Ascending aorta (tissue), 2 donors: Measurements from ENCODE around the gene TNFAIP3. TPM values are rescaled to one million over a fixed set of nuclear protein-coding genes. Genes with fewer than 3 reads are reported as not detected.

Experiments
- DNase-seq, 2 donors: peaks; one replicate each; pipeline ENCODE4 v3.0.0-alpha.2; 2019; ENCODE audit warnings: low spot score in 2 of 2
- H3K27ac ChIP-seq, 2 donors: fragments of 200-600 bp; sonication (generic); one replicate each; pipeline ENCODE4 v1.5.1; 2016 to 2017; ENCODE audit warnings: mild to moderate bottlenecking in 1 of 2
- H3K27me3 ChIP-seq: fragments of 200-600 bp; sonication (generic); one replicate; pipeline ENCODE4 v1.5.1; 2017
- H3K36me3 ChIP-seq, 2 donors: fragments of 200-600 bp; sonication (generic); one replicate each; pipeline ENCODE4 v1.5.1; 2016
- H3K4me1 ChIP-seq, 2 donors: fragments of 200-600 bp; sonication (generic); one replicate each; pipeline ENCODE4 v1.5.1; 2016 to 2017; ENCODE audit warnings: mild to moderate bottlenecking in 1 of 2
- H3K4me3 ChIP-seq, 2 donors: fragments of 200-600 bp; sonication (generic); one replicate each; pipeline ENCODE4 v1.5.1; 2016 to 2017; ENCODE audit warnings: mild to moderate bottlenecking in 1 of 2
- H3K9me3 ChIP-seq, 2 donors: fragments of 200-600 bp; sonication (generic); one replicate each; pipeline ENCODE4 v1.5.1; 2016
- intact Hi-C: fragments of 100-400 bp; cut with DNase I; formaldehyde crosslinking; loops from one replicate; pipeline ENCODE4 v1.15.1; 2023
- total RNA-seq: library from RNA; depleted of rRNA; stranded (reverse); fragments of >200 nt; gene quantifications from one replicate; pipeline ENCODE4 v1.1.0, GENCODE V29; 2016
- TF ChIP-seq, protein P1 (sequence below), 3 experiments: fragments of 200-600 bp in 2 of 3; fragments of 450-650 bp in 1 of 3; sonication (generic) in 2 of 3; IDR thresholded peaks; one replicate each; pipeline ENCODE4 v1.5.1; 2016 to 2019; ENCODE audit warnings: antibody characterized with exemption in 3 of 3, mild to moderate bottlenecking in 1 of 3, moderate library complexity in 1 of 3

Gene TNFAIP3
- total RNA-seq, 1 donor from 2014 or later: 24.5 TPM

- DNase-seq: no peak
- Histone ChIP-seq H3K36me3 (peaks cover 53 to 75% of the 10 kb centered on the region in 2 donors), H3K27me3 (no peaks in the 10 kb centered on the region), H3K4me1 (peaks cover 0 to 2% of the 10 kb centered on the region in 2 donors), H3K27ac (no peak overlapping the region), H3K9me3 (no peaks in the 10 kb centered on the region), H3K4me3 (no peak overlapping the region)
- intact Hi-C loops: no loop called here
- TF ChIP-seq, protein P1, sequence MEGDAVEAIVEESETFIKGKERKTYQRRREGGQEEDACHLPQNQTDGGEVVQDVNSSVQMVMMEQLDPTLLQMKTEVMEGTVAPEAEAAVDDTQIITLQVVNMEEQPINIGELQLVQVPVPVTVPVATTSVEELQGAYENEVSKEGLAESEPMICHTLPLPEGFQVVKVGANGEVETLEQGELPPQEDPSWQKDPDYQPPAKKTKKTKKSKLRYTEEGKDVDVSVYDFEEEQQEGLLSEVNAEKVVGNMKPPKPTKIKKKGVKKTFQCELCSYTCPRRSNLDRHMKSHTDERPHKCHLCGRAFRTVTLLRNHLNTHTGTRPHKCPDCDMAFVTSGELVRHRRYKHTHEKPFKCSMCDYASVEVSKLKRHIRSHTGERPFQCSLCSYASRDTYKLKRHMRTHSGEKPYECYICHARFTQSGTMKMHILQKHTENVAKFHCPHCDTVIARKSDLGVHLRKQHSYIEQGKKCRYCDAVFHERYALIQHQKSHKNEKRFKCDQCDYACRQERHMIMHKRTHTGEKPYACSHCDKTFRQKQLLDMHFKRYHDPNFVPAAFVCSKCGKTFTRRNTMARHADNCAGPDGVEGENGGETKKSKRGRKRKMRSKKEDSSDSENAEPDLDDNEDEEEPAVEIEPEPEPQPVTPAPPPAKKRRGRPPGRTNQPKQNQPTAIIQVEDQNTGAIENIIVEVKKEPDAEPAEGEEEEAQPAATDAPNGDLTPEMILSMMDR (IDR thresholded peaks at IDR 0.05): no peak
These were observed 13.1 kb downstream of the TNFAIP3 start for GRCh38 chr6:137879885-137880745.

GRCh38 chr6:137880746-137881521, 13.9 kb downstream of the TNFAIP3 start:
- H3K4me1 ChIP-seq: peaks cover 0 to 2% of the 10 kb centered on the region in 2 donors
- DNase-seq: no peak
- H3K36me3 ChIP-seq: peaks cover 47 to 67% of the 10 kb centered on the region in 2 donors
- no peaks in the 10 kb centered on the region for H3K9me3 ChIP-seq
- intact Hi-C loops: no loop called here
- no peaks in the 10 kb centered on the region for H3K27me3 ChIP-seq
- no peak overlapping the region for H3K4me3 ChIP-seq
- TF ChIP-seq, protein P1 (IDR thresholded peaks at IDR 0.05): no peak
- H3K27ac ChIP-seq: no peak overlapping the region

DNA sequence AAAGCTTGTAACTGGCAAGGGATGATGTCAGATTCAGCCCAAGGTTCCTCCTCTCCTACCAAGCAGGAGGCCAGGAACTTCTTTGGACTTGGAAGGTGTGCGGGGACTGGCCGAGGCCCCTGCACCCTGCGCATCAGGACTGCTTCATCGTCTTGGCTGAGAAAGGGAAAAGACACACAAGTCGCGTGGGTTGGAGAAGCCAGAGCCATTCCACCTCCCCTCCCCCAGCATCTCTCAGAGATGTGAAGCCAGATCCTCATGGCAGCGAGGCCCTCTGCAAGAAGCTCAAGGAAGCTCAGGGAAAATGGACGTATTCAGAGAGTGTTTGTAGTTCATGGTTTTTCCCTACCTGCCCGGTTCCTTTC, 14.4 kb downstream of the TNFAIP3 start:
- Histone ChIP-seq H3K9me3 (no peaks in the 10 kb centered on the region), H3K27ac (no peak overlapping the region), H3K4me1 (peaks cover 0 to 2% of the 10 kb centered on the region in 2 donors), H3K27me3 (no peaks in the 10 kb centered on the region), H3K4me3 (no peak overlapping the region), H3K36me3 (peaks cover 43 to 61% of the 10 kb centered on the region in 2 donors)
- no peak for DNase-seq
- intact Hi-C loops: no loop called here
- TF ChIP-seq, protein P1 (IDR thresholded peaks at IDR 0.05): no peak

- intact Hi-C loops: no loop called here
These were observed 15.3 kb downstream of the TNFAIP3 start for GRCh38 chr6:137882225-137882961.

More at GRCh38 chr6:137882225-137882961, 15.3 kb downstream of the TNFAIP3 start:
- Histone ChIP-seq H3K4me1 (peaks cover 0 to 2% of the 10 kb centered on the region in 2 donors), H3K27ac (no peak overlapping the region), H3K36me3 (peaks cover 34 to 52% of the 10 kb centered on the region in 2 donors), H3K27me3 (no peaks in the 10 kb centered on the region), H3K9me3 (no peaks in the 10 kb centered on the region), H3K4me3 (no peak overlapping the region)
- TF ChIP-seq, protein P1 (IDR thresholded peaks at IDR 0.05): no peak
- DNase-seq: no peak
